ENCODE data around the gene LYPD8.

Gene LYPD8

DNA sequence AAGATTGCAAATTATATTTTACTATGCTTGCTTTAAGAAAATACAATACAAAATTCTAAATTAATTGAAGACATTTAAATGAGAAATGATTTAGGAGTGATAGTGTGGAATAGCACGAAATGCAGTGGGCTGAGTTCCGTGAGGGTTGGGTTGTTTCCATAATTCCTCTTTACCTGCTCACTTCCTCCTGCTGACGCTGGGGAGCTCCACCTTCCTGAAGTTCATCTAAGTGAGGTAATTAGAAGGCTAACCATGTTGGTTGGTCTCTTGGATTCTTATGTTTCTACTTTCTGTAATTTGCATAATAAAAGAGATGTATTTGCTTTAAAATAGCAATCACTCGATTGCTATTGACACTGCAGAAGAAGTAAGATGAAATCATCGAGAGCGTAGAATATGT is 57.7 kb downstream of the LYPD8 start:
- no peak for DNase-seq (ENCODE audit: low spot score)

DNA sequence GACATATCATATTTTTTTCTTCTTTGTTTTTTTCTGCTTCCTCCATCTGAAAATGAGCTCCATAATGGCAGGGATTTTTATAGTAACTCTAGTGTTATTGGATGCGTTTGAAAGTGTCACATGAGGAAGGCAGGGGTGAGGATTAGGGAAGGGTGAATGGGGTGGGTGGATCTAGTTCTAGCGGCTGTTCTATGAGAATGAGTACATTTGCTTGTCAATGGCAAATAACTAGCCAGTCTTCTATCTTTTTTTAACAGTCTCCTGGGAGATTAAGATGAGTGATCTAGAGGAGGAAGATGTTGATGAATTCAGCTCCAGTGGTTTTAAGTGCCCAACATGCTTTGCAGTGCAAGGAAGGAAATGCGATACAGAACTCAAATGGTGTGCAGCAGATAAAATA is 58.8 kb downstream of the LYPD8 start:
- DNase-seq (ENCODE audit: low spot score), result no peak

DNA sequence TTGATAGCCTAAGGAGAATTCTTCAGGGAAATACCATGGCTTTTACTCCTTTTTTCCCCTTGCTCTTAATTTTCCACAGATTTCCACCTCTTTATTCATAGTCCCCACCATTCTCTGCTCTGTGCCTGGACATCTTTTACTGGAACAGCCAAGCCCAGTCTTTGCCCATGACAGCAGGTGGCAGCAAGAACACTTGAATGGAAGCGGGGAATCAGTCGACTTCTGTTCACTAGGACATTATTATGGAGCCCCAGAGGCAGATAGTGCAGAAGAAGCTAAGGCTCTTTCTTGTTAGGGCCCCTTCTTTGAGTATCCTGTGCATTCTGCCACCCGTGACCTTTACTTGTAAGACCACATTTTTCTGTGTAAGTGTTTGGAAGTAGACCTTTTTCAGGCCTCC is 59.3 kb downstream of the LYPD8 start:
- peak; percentile 37 for DNase-seq (ENCODE audit: low spot score)

DNA sequence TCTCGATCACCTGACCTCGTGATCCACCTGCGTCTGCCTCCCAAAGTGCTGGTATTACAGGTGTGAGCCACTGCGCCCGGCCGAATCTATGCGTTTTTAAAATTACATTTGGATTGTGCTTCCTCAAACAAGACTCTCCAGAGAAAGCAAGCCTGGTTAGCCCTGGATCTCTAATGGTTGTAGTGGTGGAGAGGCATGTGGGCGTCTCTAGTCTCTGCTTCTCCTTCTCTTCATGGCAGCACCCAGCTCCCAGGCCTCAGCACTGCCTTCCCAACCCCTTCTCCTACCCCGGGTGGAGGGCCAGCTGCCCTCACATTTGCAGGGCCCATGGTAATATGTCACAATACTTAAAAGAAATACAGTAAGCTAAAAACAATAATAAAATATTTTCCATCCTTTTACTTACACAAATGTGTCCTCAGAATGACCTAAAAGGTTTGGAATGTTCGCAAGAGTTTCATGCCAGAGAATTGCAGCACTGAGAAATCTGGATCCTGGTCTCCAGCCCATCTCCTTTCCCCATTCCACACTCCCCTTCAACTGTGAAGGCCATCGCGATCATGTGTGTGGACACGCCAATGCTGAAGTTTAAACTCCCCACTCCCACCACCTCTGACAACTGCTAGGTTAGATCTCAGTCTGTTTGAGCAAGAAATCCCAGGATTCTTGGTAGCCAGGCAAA is 60.0 kb downstream of the LYPD8 start:
- DNase-seq (ENCODE audit: low spot score), result no peak

DNA sequence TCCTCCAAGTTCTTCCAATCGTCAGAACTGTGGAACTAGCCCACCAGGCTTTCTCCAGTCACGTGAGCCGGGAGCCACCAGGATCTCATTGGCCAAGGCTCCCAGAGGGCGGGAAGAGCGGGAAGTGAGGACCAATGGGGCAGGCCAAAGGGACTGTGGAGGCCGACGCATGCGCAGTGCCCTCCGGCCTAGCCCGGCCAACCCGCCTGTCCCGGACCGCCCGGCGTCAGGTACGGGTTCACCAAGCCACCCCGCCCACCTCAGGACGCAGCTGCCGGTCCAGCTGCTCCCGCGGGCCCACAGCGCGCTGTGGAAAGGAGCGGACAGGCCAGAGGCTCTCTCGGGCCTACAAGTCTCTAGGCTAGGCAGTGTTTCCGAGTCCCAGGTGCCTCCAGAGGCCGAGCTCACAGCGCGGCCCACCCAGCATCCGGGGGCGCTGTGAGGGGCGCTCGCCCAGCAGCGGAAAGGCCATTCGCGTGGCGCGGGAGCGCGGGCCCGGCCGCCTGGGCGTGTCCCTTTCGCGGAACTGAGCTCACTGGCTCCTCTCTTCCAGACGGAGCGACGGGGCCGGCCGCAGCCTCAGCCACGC is 63.9 kb downstream of the LYPD8 start:
- DNase-seq (ENCODE audit: low spot score), result no peak
